ENCODE measurements around the gene KAT2B. TPM values are rescaled to one million over a fixed set of nuclear protein-coding genes. Genes with fewer than 3 reads are reported as not detected.

KAT2B gene
- polyA plus RNA-seq, 10 donors, result 11.4 to 24.8 (median 20.5) TPM

Other genes starting within 250 kb of the KAT2B start
- 1 to 10 TPM in 4 of 10 donors, under 1 TPM in 3, not detected in 3; 0.29 to 2.5 (median 1.1) TPM for gene EFHB, start 106.2 kb upstream of the KAT2B start, polyA plus RNA-seq (ENCODE audit: insufficient read length in 10 of 10)
- 10 to 100 TPM; 35.0 to 49.9 (median 43.0) TPM for gene RAB5A, start 93.3 kb upstream of the KAT2B start, polyA plus RNA-seq (ENCODE audit: insufficient read length in 10 of 10)
- gene PP2D1, start 28.2 kb upstream of the KAT2B start, polyA plus RNA-seq (ENCODE audit: insufficient read length in 10 of 10), result under 1 TPM; 0.12 to 0.94 (median 0.21) TPM
- gene SGO1, start 145.8 kb downstream of the KAT2B start, polyA plus RNA-seq (ENCODE audit: insufficient read length in 10 of 10), result 1 to 10 TPM; 4.3 to 7.7 (median 5.6) TPM

Measured in muscle of back (tissue), 10 donors.